Keratinocyte (primary cell): Measurements from ENCODE around the gene SYNJ2. TPM values are rescaled to one million over a fixed set of nuclear protein-coding genes. Genes with fewer than 3 reads are reported as not detected.

Source experiments
- DNase-seq: peaks from one replicate; pipeline ENCODE4 v3.0.0-alpha.2; 2011; ENCODE audit warnings: low read depth, missing footprints, low spot score
- FAIRE-seq: peaks from 2 replicates; lab custom pipeline; 2011; peaks lifted over from hg19 to GRCh38; lab: Jason Lieb, UNC
- H2AFZ ChIP-seq: 2 replicates; pipeline ENCODE4 v1.6.0; 2012; ENCODE audit warnings: low read length, control low read depth, inconsistent platforms; ENCODE audit not compliant: control insufficient read depth
- H3K27ac ChIP-seq: 2 replicates; pipeline ENCODE4 v1.5.1; 2011; ENCODE audit warnings: low read length; ENCODE audit not compliant: control insufficient read depth, insufficient read depth
- H3K27me3 ChIP-seq: 3 replicates; pipeline ENCODE4 v1.6.0; 2011; ENCODE audit warnings: low read length; ENCODE audit not compliant: control insufficient read depth, insufficient read depth; ENCODE audit errors: extremely low read depth
- H3K36me3 ChIP-seq, 2 experiments: 2 replicates in 1 of 2; 3 replicates in 1 of 2; pipeline ENCODE4 v1.5.1; 2011; ENCODE audit warnings: low read length in 2 of 2, mild to moderate bottlenecking in 1 of 2; ENCODE audit not compliant: control insufficient read depth in 2 of 2, insufficient read depth in 2 of 2; ENCODE audit errors: extremely low read depth in 1 of 2
- H3K4me1 ChIP-seq: 3 replicates; pipeline ENCODE4 v1.5.1; 2011; ENCODE audit warnings: low read length; ENCODE audit not compliant: control insufficient read depth, insufficient read depth; ENCODE audit errors: extremely low read depth
- H3K4me2 ChIP-seq: 3 replicates; pipeline ENCODE4 v1.6.0; 2011; ENCODE audit warnings: low read depth, low read length; ENCODE audit not compliant: control insufficient read depth, insufficient read depth; ENCODE audit errors: extremely low read depth
- H3K4me3 ChIP-seq, 3 experiments: fragments of 200-600 bp in 1 of 3; sonication (generic) in 1 of 3; 2 replicates in 2 of 3; 3 replicates in 1 of 3; pipeline ENCODE4 v1.5.1; 2011 to 2016; ENCODE audit warnings: low read length in 3 of 3, mild to moderate bottlenecking in 3 of 3, control low read depth in 2 of 3, inconsistent platforms in 1 of 3, low read depth in 1 of 3, mixed read lengths in 1 of 3, mixed run types in 1 of 3, moderate library complexity in 1 of 3; ENCODE audit not compliant: control insufficient read depth in 2 of 3, insufficient read depth in 2 of 3; ENCODE audit errors: extremely low read depth in 1 of 3
- H3K79me2 ChIP-seq: 2 replicates; pipeline ENCODE4 v1.6.0; 2012; ENCODE audit warnings: low read length; ENCODE audit not compliant: control insufficient read depth, insufficient read depth
- H3K9ac ChIP-seq: 3 replicates; pipeline ENCODE4 v1.6.0; 2011; ENCODE audit warnings: low read length; ENCODE audit not compliant: control insufficient read depth, insufficient read depth; ENCODE audit errors: extremely low read depth
- H3K9me1 ChIP-seq: 3 replicates; pipeline ENCODE4 v1.6.0; 2011; ENCODE audit warnings: low read length; ENCODE audit not compliant: control insufficient read depth, insufficient read depth; ENCODE audit errors: extremely low read depth
- H3K9me3 ChIP-seq: 2 replicates; pipeline ENCODE4 v1.5.1; 2012; ENCODE audit warnings: low read depth, low read length; ENCODE audit not compliant: control insufficient read depth
- H4K20me1 ChIP-seq: 3 replicates; pipeline ENCODE4 v1.6.0; 2011; ENCODE audit warnings: low read length; ENCODE audit not compliant: control insufficient read depth, insufficient read depth; ENCODE audit errors: extremely low read depth
- CTCF ChIP-seq, 3 experiments: IDR thresholded peaks in 1 of 3; conservative IDR thresholded peaks in 1 of 3; optimal IDR thresholded peaks in 1 of 3; 2 replicates in 2 of 3; 3 replicates in 1 of 3; pipeline versions ENCODE3 to v1.5.1; 2011; ENCODE audit warnings: low read length in 3 of 3, mild to moderate bottlenecking in 3 of 3, moderate library complexity in 2 of 3, control low read depth in 1 of 3, inconsistent platforms in 1 of 3; ENCODE audit not compliant: insufficient read depth in 2 of 3; ENCODE audit errors: extremely low read depth in 1 of 3
- EZH2 ChIP-seq: IDR thresholded peaks from one replicate; pipeline ENCODE4 v1.6.1; 2012; ENCODE audit warnings: inconsistent platforms, mild to moderate bottlenecking, low read length, moderate library complexity
- dilution Hi-C: fragments of 300-500 bp; cut with MboI; formaldehyde crosslinking; loops from one replicate; pipeline ENCODE4 v1.7.0; 2020; ENCODE audit warnings: low sequenced_read_pairs; ENCODE audit not compliant: extremely low pct_ligation_motif_present
- polyA plus RNA-seq, 5 experiments: library from polyadenylated mRNA; depleted of rRNA in 3 of 5; stranded (reverse) in 3 of 5; stranded (forward) in 1 of 5; unstranded in 1 of 5; fragments of >200 nt; gene quantifications; 1 replicate in 1 of 5; 2 replicates in 3 of 5; 3 replicates in 1 of 5; pipeline versions ENCODE4 v1.2.1 to v1.2.3, GENCODE V29; 2011 to 2012; ENCODE audit warnings: missing spikeins in 2 of 5, low read depth in 1 of 5, low replicate concordance in 1 of 5

The SYNJ2 gene
- polyA plus RNA-seq, 1 donor (not counting 4 experiments of a cell fraction or from before 2014, with no cell fraction given), result 8.6 TPM

- no peaks in the 10 kb centered on the region for H3K9me1 ChIP-seq
- H3K4me1 ChIP-seq, result no peaks in the 10 kb centered on the region
- H4K20me1 ChIP-seq, result no peaks in the 10 kb centered on the region
- no peaks in the 10 kb centered on the region for H3K79me2 ChIP-seq
- no peak for TF ChIP-seq EZH2
- no peak for TF ChIP-seq CTCF (optimal IDR thresholded peaks at IDR 0.05 in 1 of 3, IDR thresholded peaks at IDR 0.05 in 1 of 3, conservative IDR thresholded peaks at IDR 0.05 in 1 of 3; ENCODE audit: extremely low read depth in 1 of 3, insufficient read depth in 2 of 3, low read length in 3 of 3)
- H3K4me2 ChIP-seq, result no peak overlapping the region
- H3K36me3 ChIP-seq, result peaks cover 4 to 32% of the 10 kb centered on the region in 2 experiments
- no peaks in the 10 kb centered on the region for H3K9me3 ChIP-seq
- no peaks in the 10 kb centered on the region for H3K27me3 ChIP-seq
- no peak overlapping the region for H3K4me3 ChIP-seq
- H3K9ac ChIP-seq, result no peak overlapping the region
- no peak overlapping the region for H2AFZ ChIP-seq
- no peak overlapping the region for H3K27ac ChIP-seq
- FAIRE-seq (no peak), DNase-seq (no peak)
- dilution Hi-C loops, result no loop called here
These were observed 105.7 kb downstream of the SYNJ2 start for GRCh38 chr6:158087224-158087867.

GRCh38 chr6:158092806-158093205, 111.1 kb downstream of the SYNJ2 start:
- dilution Hi-C loops, result no loop called here
- no peaks in the 10 kb centered on the region for H3K9me1 ChIP-seq
- DNase-seq (no peak), FAIRE-seq (no peak)
- no peaks in the 10 kb centered on the region for H4K20me1 ChIP-seq
- H3K9me3 ChIP-seq, result no peaks in the 10 kb centered on the region
- no peak overlapping the region for H2AFZ ChIP-seq
- no peaks in the 10 kb centered on the region for H3K27me3 ChIP-seq
- no peak overlapping the region for H3K4me2 ChIP-seq
- H3K79me2 ChIP-seq, result no peaks in the 10 kb centered on the region
- H3K27ac ChIP-seq, result no peak overlapping the region
- no peak overlapping the region for H3K4me3 ChIP-seq
- peaks cover 10 to 18% of the 10 kb centered on the region in 2 experiments for H3K36me3 ChIP-seq
- H3K9ac ChIP-seq, result no peak overlapping the region
- H3K4me1 ChIP-seq, result no peaks in the 10 kb centered on the region
- TF ChIP-seq CTCF (optimal IDR thresholded peaks at IDR 0.05 in 1 of 3, IDR thresholded peaks at IDR 0.05 in 1 of 3, conservative IDR thresholded peaks at IDR 0.05 in 1 of 3; ENCODE audit: extremely low read depth in 1 of 3, insufficient read depth in 2 of 3, low read length in 3 of 3) (no peak), EZH2 (no peak)
